Type B pancreatic cell (in vitro differentiated cells): ENCODE data around the gene SNAI3. TPM values are rescaled to one million over a fixed set of nuclear protein-coding genes. Genes with fewer than 3 reads are reported as not detected.

ENCODE experiments used
- DNase-seq: peaks from one replicate; pipeline ENCODE4 v3.0.0; 2021; ENCODE audit warnings: mixed read lengths; ENCODE audit not compliant: unreplicated experiment; ENCODE audit errors: extremely low spot score
- H3K27ac Mint-ChIP-seq: 2 replicates; pipeline ENCODE4 v1.8.0; 2021; ENCODE audit warnings: mild to moderate bottlenecking, mixed read lengths
- H3K27me3 Mint-ChIP-seq: 2 replicates; pipeline ENCODE4 v1.8.0; 2021; ENCODE audit warnings: mixed read lengths
- H3K36me3 Mint-ChIP-seq: 2 replicates; pipeline ENCODE4 v1.8.0; 2021; ENCODE audit warnings: mixed read lengths
- H3K4me1 Mint-ChIP-seq: one replicate; pipeline ENCODE4 v1.8.0; 2021; ENCODE audit warnings: mixed read lengths; ENCODE audit not compliant: unreplicated experiment
- H3K4me3 Mint-ChIP-seq: 2 replicates; pipeline ENCODE4 v1.8.0; 2021; ENCODE audit warnings: mild to moderate bottlenecking, mixed read lengths
- H3K9me3 Mint-ChIP-seq: 2 replicates; pipeline ENCODE4 v1.8.0; 2021; ENCODE audit warnings: mixed read lengths
- total RNA-seq: library from RNA; stranded (reverse); gene quantifications from 2 replicates; pipeline ENCODE4 v1.2.1, GENCODE V29; 2021; ENCODE audit warnings: low replicate concordance
- TF ChIP-seq, protein P1 (sequence below): fragments of 200-600 bp; sonication (generic); conservative IDR thresholded peaks from 2 replicates; pipeline ENCODE4 v1.5.0; 2021; ENCODE audit warnings: antibody characterized with exemption, mild to moderate bottlenecking

The SNAI3 gene
- total RNA-seq, 1 donor from 2014 or later = 0.68 TPM

DNA sequence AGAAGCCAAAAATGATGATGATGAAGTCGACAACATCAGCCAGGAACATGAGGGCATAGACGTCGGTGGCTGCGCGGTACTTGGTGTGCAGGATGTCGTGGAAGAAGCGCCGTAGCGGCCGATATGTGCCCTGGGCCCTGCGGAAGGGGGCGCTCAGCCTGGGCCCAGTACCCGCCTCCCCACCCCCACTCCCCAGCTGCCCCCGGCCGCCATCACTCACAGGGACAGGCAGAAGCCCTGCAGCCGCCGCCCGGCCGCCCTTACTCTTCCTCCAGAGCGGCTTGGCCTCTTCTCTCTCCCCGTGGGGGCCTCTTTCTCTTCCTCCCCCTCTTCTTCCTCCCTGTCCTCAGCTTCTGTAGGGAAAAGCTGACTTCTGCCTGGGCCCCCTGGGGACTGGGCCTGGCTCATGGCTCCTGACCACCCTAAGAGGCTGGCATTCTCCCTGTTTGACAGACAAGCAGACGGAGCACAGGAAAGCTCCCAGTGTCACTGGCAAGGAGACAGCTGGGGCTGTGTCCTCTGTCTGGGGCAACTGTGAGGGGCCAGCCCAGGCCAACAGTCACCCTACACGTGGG, 34.2 kb upstream of the SNAI3 start:
- Mint-ChIP-seq H3K27ac (no peak overlapping the region), H3K4me3 (no peak overlapping the region), H3K36me3 (no peaks in the 10 kb centered on the region), H3K27me3 (no peaks in the 10 kb centered on the region), H3K9me3 (no peaks in the 10 kb centered on the region), H3K4me1 (no peaks in the 10 kb centered on the region)
- no peak for DNase-seq
- TF ChIP-seq, protein P1, sequence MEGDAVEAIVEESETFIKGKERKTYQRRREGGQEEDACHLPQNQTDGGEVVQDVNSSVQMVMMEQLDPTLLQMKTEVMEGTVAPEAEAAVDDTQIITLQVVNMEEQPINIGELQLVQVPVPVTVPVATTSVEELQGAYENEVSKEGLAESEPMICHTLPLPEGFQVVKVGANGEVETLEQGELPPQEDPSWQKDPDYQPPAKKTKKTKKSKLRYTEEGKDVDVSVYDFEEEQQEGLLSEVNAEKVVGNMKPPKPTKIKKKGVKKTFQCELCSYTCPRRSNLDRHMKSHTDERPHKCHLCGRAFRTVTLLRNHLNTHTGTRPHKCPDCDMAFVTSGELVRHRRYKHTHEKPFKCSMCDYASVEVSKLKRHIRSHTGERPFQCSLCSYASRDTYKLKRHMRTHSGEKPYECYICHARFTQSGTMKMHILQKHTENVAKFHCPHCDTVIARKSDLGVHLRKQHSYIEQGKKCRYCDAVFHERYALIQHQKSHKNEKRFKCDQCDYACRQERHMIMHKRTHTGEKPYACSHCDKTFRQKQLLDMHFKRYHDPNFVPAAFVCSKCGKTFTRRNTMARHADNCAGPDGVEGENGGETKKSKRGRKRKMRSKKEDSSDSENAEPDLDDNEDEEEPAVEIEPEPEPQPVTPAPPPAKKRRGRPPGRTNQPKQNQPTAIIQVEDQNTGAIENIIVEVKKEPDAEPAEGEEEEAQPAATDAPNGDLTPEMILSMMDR = no peak

DNA sequence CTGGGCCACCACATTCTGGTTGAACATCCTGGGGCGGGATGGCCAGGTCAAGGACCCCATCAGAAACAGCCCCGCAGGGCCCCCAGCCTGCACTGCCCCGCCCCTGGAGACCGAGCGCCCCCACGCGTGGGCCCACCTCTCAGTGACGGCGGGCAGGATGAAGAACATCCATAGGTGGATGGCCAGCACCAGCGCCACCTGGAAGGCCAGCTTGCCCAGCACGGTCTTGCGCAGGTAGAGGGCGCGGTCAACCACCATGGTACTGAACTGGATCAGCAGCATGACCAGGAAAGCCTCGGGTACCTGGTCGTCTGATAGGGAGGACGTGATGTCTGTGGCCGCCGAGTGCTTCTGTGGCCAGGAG, 33.6 kb upstream of the SNAI3 start:
- Mint-ChIP-seq H3K27ac (no peak overlapping the region), H3K4me1 (no peaks in the 10 kb centered on the region), H3K9me3 (no peaks in the 10 kb centered on the region), H3K27me3 (no peaks in the 10 kb centered on the region), H3K36me3 (no peaks in the 10 kb centered on the region), H3K4me3 (no peak overlapping the region)
- TF ChIP-seq, protein P1 = no peak
- DNase-seq = no peak

- H3K4me3 Mint-ChIP-seq = no peak overlapping the region
- no peaks in the 10 kb centered on the region for H3K27me3 Mint-ChIP-seq
- H3K36me3 Mint-ChIP-seq = no peaks in the 10 kb centered on the region
- H3K27ac Mint-ChIP-seq = no peak overlapping the region
- H3K9me3 Mint-ChIP-seq = no peaks in the 10 kb centered on the region
- H3K4me1 Mint-ChIP-seq = no peaks in the 10 kb centered on the region
- no peak for DNase-seq
- TF ChIP-seq, protein P1 = no peak
Measured at GRCh38 chr16:88719267-88719932, 33.1 kb upstream of the SNAI3 start.

GRCh38 chr16:88718178-88718577, 31.9 kb upstream of the SNAI3 start:
- no peak overlapping the region for H3K27ac Mint-ChIP-seq
- H3K36me3 Mint-ChIP-seq = no peaks in the 10 kb centered on the region
- H3K9me3 Mint-ChIP-seq = no peaks in the 10 kb centered on the region
- no peaks in the 10 kb centered on the region for H3K27me3 Mint-ChIP-seq
- TF ChIP-seq, protein P1 = no peak
- no peaks in the 10 kb centered on the region for H3K4me1 Mint-ChIP-seq
- no peak overlapping the region for H3K4me3 Mint-ChIP-seq
- DNase-seq = no peak

DNA sequence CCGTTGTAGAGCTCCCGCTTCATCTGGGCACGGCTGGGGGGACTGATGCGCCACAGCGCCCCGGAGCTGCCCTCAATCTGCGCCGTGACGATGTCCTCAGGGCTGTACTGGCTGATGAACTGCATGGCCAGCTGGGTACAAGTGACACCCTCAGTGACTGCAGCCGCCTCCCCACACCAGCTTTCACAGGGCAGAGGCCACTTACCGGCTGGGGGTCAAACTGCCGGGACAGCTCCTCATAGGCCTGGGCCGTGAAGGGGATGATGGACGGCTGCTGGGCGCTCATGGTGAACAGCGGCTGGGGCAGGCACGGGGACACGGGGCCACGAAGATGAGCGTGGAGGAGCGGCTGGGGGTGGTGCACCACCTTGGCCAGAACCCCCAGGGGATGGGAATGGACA, 30.3 kb upstream of the SNAI3 start:
- H3K9me3 Mint-ChIP-seq = no peaks in the 10 kb centered on the region
- H3K27ac Mint-ChIP-seq = no peak overlapping the region
- no peak overlapping the region for H3K4me3 Mint-ChIP-seq
- no peaks in the 10 kb centered on the region for H3K4me1 Mint-ChIP-seq
- DNase-seq = no peak
- no peaks in the 10 kb centered on the region for H3K36me3 Mint-ChIP-seq
- H3K27me3 Mint-ChIP-seq = no peaks in the 10 kb centered on the region
- TF ChIP-seq, protein P1 = no peak
